GM12891 (cell line): ENCODE measurements around the gene LAT.

Source experiments
- POLR2A ChIP-seq: IDR thresholded peaks from 2 replicates; pipeline ENCODE4 v1.6.1; 2011; ENCODE audit warnings: low read depth, low read length, control low read depth
- POLR2AphosphoS5 ChIP-seq: IDR thresholded peaks from 2 replicates; pipeline ENCODE4 v1.6.1; 2011; ENCODE audit warnings: low read depth, low read length, control low read depth
- TAF1 ChIP-seq: IDR thresholded peaks from 2 replicates; pipeline ENCODE4 v1.6.1; 2011; ENCODE audit warnings: low read depth, low read length, control low read depth

- TF ChIP-seq POLR2A: no peak
- no peak for TF ChIP-seq TAF1
- no peak for TF ChIP-seq POLR2AphosphoS5
Observed at GRCh38 chr16:28986046-28986445, 1.2 kb downstream of the LAT start.
